ENCODE data around the gene PRR11. TPM values are rescaled to one million over a fixed set of nuclear protein-coding genes. Genes with fewer than 3 reads are reported as not detected.
"Not testable (repeated sequence)": the region's sequence is repeated elsewhere in the genome, so short reads cannot be mapped to it uniquely, and the experiment has no call there.

The PRR11 gene
- total RNA-seq, result 5.0 TPM

DNA sequence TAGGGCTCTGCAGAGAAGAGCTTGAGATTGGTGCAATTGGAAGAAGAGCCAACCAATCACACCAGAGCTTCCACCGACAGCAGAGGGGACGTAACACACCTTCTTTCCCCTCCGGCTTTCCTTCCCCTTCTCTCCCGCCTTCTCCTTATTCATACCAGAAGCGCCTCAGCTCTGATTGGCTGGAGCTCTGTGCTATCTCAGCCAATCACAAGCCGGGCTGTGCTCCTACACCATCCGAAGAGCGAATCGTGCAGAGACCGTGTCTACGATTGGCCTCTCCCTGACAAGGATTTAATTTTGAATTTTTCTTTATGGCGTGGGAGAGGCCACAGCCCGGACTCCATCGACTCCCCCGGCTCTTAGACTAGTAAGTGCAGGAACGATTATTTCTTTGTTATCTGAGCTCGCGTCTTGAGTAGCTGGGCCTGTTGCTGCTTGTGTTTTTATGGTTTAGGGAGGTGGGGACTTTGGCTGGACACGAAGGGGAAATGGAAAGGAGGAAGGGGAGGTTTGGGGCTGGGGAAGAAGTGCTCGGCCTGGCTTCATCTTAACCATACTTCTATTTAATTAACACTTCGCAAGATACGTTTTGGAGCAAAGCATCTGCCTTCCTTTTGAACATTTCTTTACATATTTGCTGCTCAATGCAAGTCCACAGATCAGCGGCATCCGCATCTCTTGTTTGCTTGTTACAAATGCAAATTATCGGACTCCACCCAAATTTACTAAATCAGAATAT is at the start of gene PRR11:
PRR11 (plus strand) TSS at position 308 of the 739 bp plus-strand sequence. CDS start 14,007 bp downstream, outside the sequence.
- DNase-seq, result peak; percentile 100

- DNase-seq, result peak; percentile 64
Observed at GRCh38 chr17:59105852-59106462, 49.6 kb upstream of the PRR11 start.

DNA sequence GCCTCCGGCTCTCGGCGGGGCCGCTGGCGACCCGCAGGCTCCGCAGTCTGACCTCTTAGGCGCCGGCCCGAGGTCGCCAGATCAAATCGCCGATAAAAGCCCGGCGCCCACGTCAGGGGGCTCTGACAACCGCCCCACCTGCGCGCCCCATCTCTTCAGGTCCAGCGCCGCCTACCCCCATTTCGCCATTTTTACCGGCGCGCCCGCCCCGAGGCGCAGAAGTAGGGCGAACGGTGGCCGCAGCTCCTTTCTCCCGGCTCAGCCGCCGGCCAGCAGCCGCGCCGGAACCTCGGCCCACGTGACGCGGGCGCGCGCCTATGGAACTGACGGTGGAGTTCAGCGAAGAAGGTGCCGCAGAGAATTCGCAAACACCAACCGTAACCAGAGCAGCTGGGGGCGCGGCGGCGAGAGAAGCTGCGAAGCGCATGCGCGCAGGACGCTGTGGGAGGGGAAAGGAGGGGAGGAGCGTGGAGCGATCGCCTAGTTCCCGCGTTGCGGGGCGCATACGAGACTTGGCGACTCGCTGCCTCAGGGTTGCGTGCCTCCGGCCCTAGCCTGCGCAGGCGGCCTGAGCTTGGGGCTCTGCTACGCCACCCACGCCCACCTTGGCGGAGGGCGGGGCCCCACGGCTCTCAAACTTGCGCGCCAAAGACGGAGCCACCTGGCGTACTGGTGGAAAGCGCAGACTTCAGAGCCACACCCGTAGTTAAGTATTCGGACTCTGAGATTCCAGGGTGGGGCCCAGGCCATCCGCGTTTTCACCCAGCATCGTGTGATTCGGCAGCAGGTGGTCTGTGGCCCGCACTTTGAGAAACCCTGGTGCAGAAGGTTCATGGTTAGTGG is 48.9 kb upstream of the PRR11 start, which contains the start of gene TRIM37:
TRIM37 (minus strand) TSS at position 418 of the 843 bp plus-strand sequence. CDS start 419 bp downstream, outside the sequence.
- DNase-seq, result peak; percentile 99

DNA sequence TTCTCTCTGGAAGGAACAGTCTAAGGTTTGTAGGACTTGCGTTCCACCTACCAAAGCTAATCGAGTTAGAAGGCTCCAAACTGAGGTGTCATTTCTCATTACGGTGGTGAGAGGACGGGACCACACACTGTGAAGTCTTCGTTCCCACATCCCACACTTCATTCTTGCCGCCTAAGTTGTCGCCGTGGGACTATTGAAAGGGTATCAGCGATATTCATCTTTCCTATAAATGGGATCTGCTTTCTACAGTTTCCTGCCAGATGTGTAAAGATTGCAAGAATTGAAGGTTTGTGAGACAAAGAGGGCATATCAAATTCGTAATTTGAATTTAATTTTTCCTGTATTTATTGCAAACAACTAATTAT is 48.3 kb upstream of the PRR11 start:
- no peak for DNase-seq

GRCh38 chr17:59108400-59109102 is 47.0 kb upstream of the PRR11 start:
- no peak for DNase-seq

DNA sequence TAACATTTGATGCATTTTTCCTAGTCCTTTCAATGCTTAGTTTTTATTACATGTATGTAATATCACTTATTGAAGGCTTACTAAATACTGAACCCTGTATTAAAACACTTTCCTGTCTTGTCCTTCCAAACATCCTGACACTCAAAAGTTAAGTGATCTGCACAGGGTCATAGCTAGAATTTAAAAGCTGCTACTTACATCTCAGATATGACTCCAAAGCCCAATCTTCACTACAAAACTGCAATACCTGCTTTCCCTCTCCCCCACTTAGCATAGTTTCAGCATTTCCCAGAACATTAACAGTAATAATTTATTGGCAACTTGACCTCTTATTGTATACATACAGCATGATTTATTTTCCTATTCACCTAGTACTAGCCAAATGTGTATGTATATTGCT is 44.6 kb upstream of the PRR11 start:
- no peak for DNase-seq

GRCh38 chr17:59111539-59111938 is 44.0 kb upstream of the PRR11 start:
- DNase-seq, result no peak

GRCh38 chr17:59115474-59115873 is 40.1 kb upstream of the PRR11 start:
- no peak for DNase-seq

GRCh38 chr17:59121901-59122480 is 33.6 kb upstream of the PRR11 start:
- no peak for DNase-seq

GRCh38 chr17:59124665-59125064 is 30.9 kb upstream of the PRR11 start:
- no peak for DNase-seq

DNA sequence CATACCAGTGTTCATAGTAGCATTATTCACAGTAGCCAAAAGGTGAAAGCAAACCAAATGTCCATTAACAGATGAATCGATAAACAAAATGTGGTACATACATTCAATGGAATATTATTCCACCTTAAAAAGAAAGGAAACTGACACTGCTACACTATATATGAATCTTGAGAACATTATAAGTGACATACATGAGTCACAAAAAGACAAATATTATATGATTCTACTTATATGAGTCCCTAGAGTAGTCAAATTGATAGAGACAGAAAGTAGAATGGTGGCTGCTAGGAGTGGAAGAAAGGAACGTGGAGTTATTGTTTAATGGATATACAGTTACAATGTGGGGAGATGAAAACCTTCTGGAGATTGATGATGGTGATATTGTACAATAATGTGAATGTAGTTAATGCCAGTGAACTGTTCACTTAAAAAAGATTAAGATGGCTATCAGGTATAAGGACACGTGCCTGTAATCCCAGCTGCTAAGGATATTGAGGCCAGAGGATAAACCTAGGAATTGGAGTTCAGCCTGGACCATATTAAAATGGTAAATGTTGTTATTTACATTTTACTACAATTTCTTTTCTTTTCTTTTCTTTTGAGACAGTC is 28.6 kb upstream of the PRR11 start:
- no peak for DNase-seq

DNA sequence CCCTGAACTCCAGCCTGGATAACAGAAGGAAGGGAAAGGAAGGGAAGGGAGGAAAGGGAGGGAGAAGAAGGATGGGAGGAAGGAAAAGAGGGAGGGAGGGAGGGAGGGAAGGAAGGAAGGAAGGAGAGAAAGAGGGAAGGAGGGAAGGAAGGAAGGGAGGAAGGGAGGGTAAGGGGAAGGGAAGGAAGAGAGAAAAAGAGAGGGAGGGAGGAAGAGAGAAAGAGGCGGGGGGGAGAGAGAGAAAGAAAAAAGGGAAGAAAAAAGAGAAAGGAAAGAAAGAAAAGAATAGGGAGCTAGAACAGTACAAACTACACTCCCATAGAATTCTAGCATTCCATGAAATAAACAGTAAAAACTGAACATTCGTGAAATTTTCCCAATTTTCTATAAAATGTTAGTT is 25.7 kb upstream of the PRR11 start:
- no peak for DNase-seq

DNA sequence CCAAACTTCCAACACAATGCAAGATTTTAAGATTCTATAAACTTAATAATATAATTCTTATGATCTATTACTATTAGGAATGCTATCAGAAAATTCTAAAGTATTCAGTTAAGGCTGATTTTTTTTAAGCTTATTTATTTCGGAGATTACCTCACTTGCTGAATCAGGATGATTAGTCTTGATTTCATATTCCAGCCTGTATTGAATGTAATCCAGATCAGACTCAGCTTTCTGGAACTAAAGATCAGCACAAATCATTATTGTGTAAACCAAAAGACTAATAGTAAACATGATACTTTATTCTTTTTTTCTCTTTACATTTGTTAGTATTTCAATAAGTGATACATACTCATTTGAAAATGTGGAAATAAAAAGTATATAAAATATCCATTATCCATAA is 24.4 kb upstream of the PRR11 start:
- no peak for DNase-seq

DNA sequence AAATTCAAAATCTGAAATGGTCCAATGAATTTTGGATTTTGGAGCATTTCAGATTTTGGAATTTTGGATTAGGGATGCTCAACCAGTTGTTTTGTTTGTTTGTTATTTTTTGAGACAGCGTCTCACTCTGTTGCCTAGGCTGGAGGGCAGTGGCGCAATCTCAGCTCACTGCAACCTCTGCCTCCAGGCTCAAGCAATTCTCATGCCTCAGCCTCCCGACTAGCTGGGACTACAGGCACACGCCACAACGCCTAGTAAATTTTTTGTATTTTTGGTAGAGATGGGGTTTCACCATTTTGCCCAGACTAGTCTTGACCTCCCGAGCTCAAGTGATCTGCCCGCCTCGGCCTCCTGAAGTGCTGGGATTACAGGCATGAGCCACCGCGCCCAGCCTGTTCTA is 17.2 kb upstream of the PRR11 start:
- not testable (repeated sequence) for DNase-seq

DNA sequence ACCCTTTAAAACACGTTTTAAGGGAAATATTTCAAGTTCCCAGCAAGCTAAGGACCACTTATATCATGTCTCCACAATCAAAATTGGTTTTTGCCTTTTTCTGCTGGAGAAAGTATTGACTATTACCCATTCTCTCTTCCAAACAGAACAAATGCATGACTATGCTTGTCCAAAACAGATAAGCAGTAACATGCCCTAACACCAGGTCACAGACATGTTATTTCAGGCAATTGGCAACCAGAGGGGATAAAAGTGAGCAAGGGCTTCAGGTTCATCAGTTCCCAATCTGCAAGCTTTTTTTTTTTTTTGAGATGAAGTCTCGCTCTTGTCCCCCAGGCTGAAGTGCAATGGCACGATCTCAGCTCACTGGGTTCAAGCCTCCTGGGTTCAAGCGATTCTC is 15.6 kb upstream of the PRR11 start:
- DNase-seq, result no peak

DNA sequence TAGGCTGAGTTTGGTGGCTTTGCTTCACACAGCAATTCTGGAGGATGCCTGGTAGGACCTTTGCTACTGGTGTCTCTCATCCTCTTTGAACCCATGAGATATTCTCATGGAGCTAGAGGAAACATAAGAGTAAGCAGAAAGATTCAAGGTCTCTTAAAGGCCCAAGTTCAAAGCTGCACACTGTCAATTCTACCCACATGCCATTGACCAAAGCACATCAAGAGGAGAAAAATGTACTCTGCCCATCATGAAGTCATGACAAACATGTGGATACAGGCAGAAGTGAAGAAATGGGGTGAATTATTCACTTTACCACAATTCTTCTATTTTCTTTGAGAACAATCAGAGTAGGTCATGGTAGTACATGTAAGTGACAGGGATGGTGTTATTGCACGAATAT is 13.7 kb upstream of the PRR11 start:
- DNase-seq, result no peak

DNA sequence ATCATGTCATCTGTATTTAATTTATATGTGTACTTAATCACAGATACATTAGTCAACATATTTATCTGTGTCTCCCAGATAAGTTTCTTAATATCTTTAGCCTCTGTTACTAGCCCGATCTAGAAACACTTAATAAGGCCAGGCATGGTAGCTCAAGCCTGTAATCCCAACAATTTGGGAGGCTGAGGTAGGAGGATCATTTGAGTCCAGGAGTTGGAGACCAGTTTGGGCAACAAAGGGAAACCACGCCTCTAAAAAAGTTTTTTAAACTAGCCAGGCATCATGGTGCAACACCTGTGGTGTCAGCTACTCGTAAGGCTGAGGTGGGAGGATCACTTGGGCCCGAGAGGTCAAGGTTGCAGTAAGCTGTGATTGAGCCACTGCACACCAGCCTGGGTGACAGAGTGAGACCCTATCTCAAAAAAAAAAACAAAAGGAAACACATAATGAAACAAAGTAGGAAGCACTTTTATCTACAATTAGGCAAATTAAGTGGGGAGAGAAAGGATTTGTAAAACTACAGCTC is 9.9 kb upstream of the PRR11 start:
- DNase-seq, result no peak

GRCh38 chr17:59149051-59149450 is 6.5 kb upstream of the PRR11 start:
- no peak for DNase-seq

GRCh38 chr17:59149841-59150511 is 5.6 kb upstream of the PRR11 start:
- no peak for DNase-seq

DNA sequence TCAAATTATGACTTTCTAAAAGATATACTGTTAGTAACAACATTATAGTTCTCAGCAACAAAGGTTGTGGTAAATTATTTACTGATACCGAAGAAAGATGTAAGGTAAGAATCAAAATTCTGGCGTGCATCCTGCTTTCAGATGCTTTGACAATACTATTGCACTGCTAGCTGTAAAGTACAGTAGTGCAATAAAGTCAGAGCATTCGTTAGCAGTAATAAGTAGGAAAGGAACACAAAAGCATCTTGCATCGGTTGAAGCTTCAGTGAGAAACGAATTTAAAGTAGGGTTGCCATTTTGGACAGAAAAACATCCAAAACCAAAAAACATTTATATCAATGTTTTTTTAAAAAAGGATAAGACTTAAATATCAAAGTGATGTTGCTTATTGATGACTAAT is 4.5 kb upstream of the PRR11 start:
- DNase-seq, result no peak

DNA sequence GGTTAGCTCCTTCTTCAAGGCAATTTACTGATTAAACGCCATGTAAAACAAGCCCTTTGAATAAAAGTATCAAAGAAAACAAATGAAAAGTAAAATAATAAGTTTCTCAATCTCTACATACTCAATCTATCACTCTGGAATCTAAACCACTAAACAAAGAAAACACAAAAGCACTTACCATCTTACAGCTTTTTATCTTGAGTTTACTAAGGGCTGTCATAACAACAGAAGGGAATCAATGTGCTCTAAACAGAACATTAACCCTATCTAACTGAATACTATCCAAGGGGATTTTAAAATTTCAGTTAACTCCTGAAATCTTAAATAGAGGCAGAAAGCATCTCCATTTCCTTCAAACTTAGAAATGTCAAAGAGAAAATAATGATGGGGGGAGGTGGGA is 4.0 kb upstream of the PRR11 start:
- no peak for DNase-seq
